GM12878 (cell line): ENCODE measurements around the gene PDE1C.

ENCODE experiments used
- POLR2A ChIP-seq: IDR thresholded peaks from 2 replicates; pipeline ENCODE4 v1.6.1; 2011; ENCODE audit warnings: low read depth, mild to moderate bottlenecking, low read length
- YY1 ChIP-seq: IDR thresholded peaks from 2 replicates; pipeline ENCODE4 v1.6.1; 2011; ENCODE audit warnings: low read depth, mild to moderate bottlenecking, low read length
- TF ChIP-seq, protein P1 (sequence below), 3 experiments: IDR thresholded peaks in 2 of 3; conservative IDR thresholded peaks in 1 of 3; 2 replicates each; pipeline ENCODE4 v1.5.1; 2011; ENCODE audit warnings: low read depth in 3 of 3, low read length in 3 of 3, mild to moderate bottlenecking in 3 of 3, control low read depth in 2 of 3, moderate library complexity in 2 of 3, inconsistent platforms in 1 of 3, mixed read lengths in 1 of 3; ENCODE audit not compliant: control insufficient read depth in 2 of 3, insufficient read depth in 1 of 3; ENCODE audit errors: extremely low read depth in 1 of 3

DNA sequence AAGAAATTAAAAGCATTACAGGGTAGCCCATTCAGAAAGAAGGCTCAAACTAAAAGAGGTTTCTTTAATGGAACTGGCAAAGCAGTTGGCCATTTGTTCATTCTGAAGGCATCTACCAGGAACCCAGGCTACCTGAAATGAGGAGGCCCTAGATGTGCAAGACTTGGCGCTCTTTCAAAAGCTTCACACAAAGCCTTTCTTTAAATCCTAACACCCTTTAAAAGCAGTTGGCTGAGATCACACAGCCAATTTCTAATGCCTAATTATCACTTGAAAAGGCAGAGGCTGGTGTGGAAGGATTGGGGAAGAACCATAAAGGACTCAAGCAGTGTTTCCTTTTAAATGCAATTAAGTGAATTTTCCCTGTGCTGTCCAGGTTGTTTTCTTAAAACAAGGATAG, 360.0 kb downstream of the PDE1C start:
- TF ChIP-seq POLR2A (no peak), YY1 (no peak)
- TF ChIP-seq, protein P1, sequence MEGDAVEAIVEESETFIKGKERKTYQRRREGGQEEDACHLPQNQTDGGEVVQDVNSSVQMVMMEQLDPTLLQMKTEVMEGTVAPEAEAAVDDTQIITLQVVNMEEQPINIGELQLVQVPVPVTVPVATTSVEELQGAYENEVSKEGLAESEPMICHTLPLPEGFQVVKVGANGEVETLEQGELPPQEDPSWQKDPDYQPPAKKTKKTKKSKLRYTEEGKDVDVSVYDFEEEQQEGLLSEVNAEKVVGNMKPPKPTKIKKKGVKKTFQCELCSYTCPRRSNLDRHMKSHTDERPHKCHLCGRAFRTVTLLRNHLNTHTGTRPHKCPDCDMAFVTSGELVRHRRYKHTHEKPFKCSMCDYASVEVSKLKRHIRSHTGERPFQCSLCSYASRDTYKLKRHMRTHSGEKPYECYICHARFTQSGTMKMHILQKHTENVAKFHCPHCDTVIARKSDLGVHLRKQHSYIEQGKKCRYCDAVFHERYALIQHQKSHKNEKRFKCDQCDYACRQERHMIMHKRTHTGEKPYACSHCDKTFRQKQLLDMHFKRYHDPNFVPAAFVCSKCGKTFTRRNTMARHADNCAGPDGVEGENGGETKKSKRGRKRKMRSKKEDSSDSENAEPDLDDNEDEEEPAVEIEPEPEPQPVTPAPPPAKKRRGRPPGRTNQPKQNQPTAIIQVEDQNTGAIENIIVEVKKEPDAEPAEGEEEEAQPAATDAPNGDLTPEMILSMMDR (IDR thresholded peaks at IDR 0.05 in 2 of 3, conservative IDR thresholded peaks at IDR 0.05 in 1 of 3; ENCODE audit: control insufficient read depth in 2 of 3, extremely low read depth in 1 of 3, insufficient read depth in 1 of 3, low read depth in 3 of 3, low read length in 3 of 3): no peak
